PC-3 (cell line): ENCODE data around the gene OR5H2. TPM values are rescaled to one million over a fixed set of nuclear protein-coding genes. Genes with fewer than 3 reads are reported as not detected.
A peak's percentile ranks its signal among the peaks of the same experiment; 100 is the strongest.

Experiments used
- ATAC-seq: fragments of 200-7000 bp; cut with Tn5 transposase; 2 replicates; pipeline ENCODE4 v1.9.1; 2020; ENCODE audit warnings: mild to moderate bottlenecking, moderate library complexity
- BruUV-seq: library from RNA; stranded (reverse); fragments of 400-500 nt; replicated peaks from 2 replicates; lab custom pipeline; 2021; lab: Mats Ljungman, UMichigan
- CTCF ChIA-PET: fragments of 300-600 bp; sonication (Branson Sonifier 250); formaldehyde crosslinking; loops from one replicate; lab custom pipeline; 2022; ENCODE audit warnings: antibody characterized with exemption; lab: Charles Lee
- POLR2A ChIA-PET: fragments of 300-600 bp; sonication (Branson Sonifier 250); formaldehyde crosslinking; loops from one replicate; lab custom pipeline; 2022; ENCODE audit warnings: antibody characterized with exemption; ENCODE audit not compliant: unreplicated experiment; lab: Charles Lee
- DNase-seq: peaks from one replicate; pipeline ENCODE4 v3.0.0-alpha.2; 2015
- H2AFZ ChIP-seq: fragments of 300-600 bp; sonication (generic); 2 replicates; pipeline ENCODE4 v1.6.0; 2016; ENCODE audit warnings: antibody characterized with exemption, low read length
- H3F3A ChIP-seq: fragments of 300-600 bp; sonication (generic); one replicate; pipeline ENCODE4 v1.6.0; 2017; ENCODE audit warnings: antibody characterized with exemption, low read length, control low read depth, mild to moderate bottlenecking; ENCODE audit not compliant: unreplicated experiment
- H3K27ac ChIP-seq: fragments of 300-600 bp; sonication (generic); 2 replicates; pipeline ENCODE4 v1.5.1; 2016; ENCODE audit warnings: mild to moderate bottlenecking, low read length
- H3K27me3 ChIP-seq: fragments of 300-600 bp; sonication (generic); 2 replicates; pipeline ENCODE4 v1.6.1; 2016; ENCODE audit warnings: low read length, mixed read lengths
- H3K36me3 ChIP-seq: fragments of 300-600 bp; sonication (generic); 2 replicates; pipeline ENCODE4 v1.6.1; 2016; ENCODE audit warnings: low read depth, mixed run types, low read length, mixed read lengths
- H3K4me1 ChIP-seq: fragments of 300-600 bp; sonication (generic); 2 replicates; pipeline ENCODE4 v1.5.1; 2016; ENCODE audit warnings: low read length; ENCODE audit not compliant: insufficient read depth
- H3K4me2 ChIP-seq: fragments of 300-600 bp; sonication (generic); 2 replicates; pipeline ENCODE4 v1.6.0; 2016; ENCODE audit warnings: low read length
- H3K4me3 ChIP-seq: fragments of 300-600 bp; sonication (generic); 2 replicates; pipeline ENCODE4 v1.5.1; 2016; ENCODE audit warnings: mild to moderate bottlenecking, low read length, mixed read lengths
- H3K79me2 ChIP-seq: fragments of 300-600 bp; sonication (generic); 2 replicates; pipeline ENCODE4 v1.6.1; 2017; ENCODE audit warnings: low read length, mixed read lengths
- H3K9ac ChIP-seq: fragments of 300-600 bp; sonication (generic); 2 replicates; pipeline ENCODE4 v1.6.0; 2016; ENCODE audit warnings: mild to moderate bottlenecking, low read length
- H3K9me2 ChIP-seq: fragments of 300-600 bp; sonication (generic); replicated peaks from 2 replicates; pipeline ENCODE4 v1.6.1; 2016; ENCODE audit warnings: mixed run types, low read length, mixed read lengths
- H3K9me3 ChIP-seq: fragments of 300-600 bp; sonication (generic); 2 replicates; pipeline ENCODE4 v1.6.1; 2016; ENCODE audit warnings: low read length, mixed read lengths
- H4K20me1 ChIP-seq: fragments of 300-600 bp; sonication (generic); 2 replicates; pipeline ENCODE4 v1.6.1; 2016; ENCODE audit warnings: low read length, mixed read lengths
- CTCF ChIP-seq: fragments of 300-600 bp; sonication (generic); conservative IDR thresholded peaks from 2 replicates; pipeline ENCODE4 v1.5.1; 2017; ENCODE audit warnings: antibody characterized with exemption, low read depth, mild to moderate bottlenecking, low read length
- EZH2 ChIP-seq: fragments of 300-600 bp; sonication (generic); IDR thresholded peaks from one replicate; pipeline ENCODE4 v1.6.1; 2017; ENCODE audit warnings: antibody characterized with exemption, mild to moderate bottlenecking, low read length; ENCODE audit not compliant: unreplicated experiment
- EZH2phosphoT487 ChIP-seq: fragments of 300-600 bp; sonication (generic); IDR thresholded peaks from 2 replicates; pipeline ENCODE4 v1.6.1; 2018; ENCODE audit warnings: mild to moderate bottlenecking, antibody characterized with exemption, low read length, borderline replicate concordance
- intact Hi-C: fragments of 100-400 bp; cut with micrococcal nuclease; formaldehyde crosslinking; loops from 2 replicates; pipeline ENCODE4 v1.9.0; 2023
- total RNA-seq: library from RNA; depleted of rRNA; stranded (reverse); fragments of >200 nt; gene quantifications from 2 replicates; pipeline ENCODE4 v1.2.3, GENCODE V29; 2014

Gene OR5H2
- total RNA-seq, 1 experiment from 2014 or later: not detected

GRCh38 chr3:98259707-98260106 lies 22.6 kb upstream of the OR5H2 start:
- H3K9ac ChIP-seq: no peak overlapping the region
- no peak overlapping the region for H3K4me2 ChIP-seq
- H3K9me2 ChIP-seq: no peaks in the 10 kb centered on the region
- BruUV-seq: no TSS peak
- POLR2A ChIA-PET: no interaction called here
- no peaks in the 10 kb centered on the region for H3F3A ChIP-seq
- CTCF ChIA-PET: no interaction called here
- TF ChIP-seq CTCF: peak; percentile 52
- TF ChIP-seq EZH2: no peak
- H3K4me3 ChIP-seq: no peak overlapping the region
- H3K9me3 ChIP-seq: no peaks in the 10 kb centered on the region
- no peaks in the 10 kb centered on the region for H3K79me2 ChIP-seq
- intact Hi-C loops: no loop called here
- H2AFZ ChIP-seq: no peak overlapping the region
- H3K36me3 ChIP-seq: no peaks in the 10 kb centered on the region
- ATAC-seq (peak; percentile 37; the same call in 1 of the 2 replicates), DNase-seq (peak; percentile 44)
- peaks cover 8% of the 10 kb centered on the region; the same call in 1 of the 2 replicates for H3K27me3 ChIP-seq
- H4K20me1 ChIP-seq: no peaks in the 10 kb centered on the region
- H3K4me1 ChIP-seq: no peaks in the 10 kb centered on the region
- H3K27ac ChIP-seq: no peak overlapping the region

GRCh38 chr3:98262046-98262445 lies 20.3 kb upstream of the OR5H2 start:
- POLR2A ChIA-PET: no interaction called here
- ATAC-seq: no peak
- H3K79me2 ChIP-seq: no peaks in the 10 kb centered on the region
- H3K9ac ChIP-seq: no peak overlapping the region
- H4K20me1 ChIP-seq: no peaks in the 10 kb centered on the region
- H3K9me3 ChIP-seq: no peaks in the 10 kb centered on the region
- no peaks in the 10 kb centered on the region for H3K36me3 ChIP-seq
- CTCF ChIA-PET: no interaction called here
- no peak overlapping the region for H2AFZ ChIP-seq
- no peak for TF ChIP-seq EZH2
- no peak for TF ChIP-seq EZH2phosphoT487
- no peak for TF ChIP-seq CTCF
- DNase-seq: no peak
- no peak overlapping the region for H3K4me2 ChIP-seq
- H3F3A ChIP-seq: no peaks in the 10 kb centered on the region
- H3K4me3 ChIP-seq: no peak overlapping the region
- BruUV-seq: no TSS peak
- peaks cover 8% of the 10 kb centered on the region; the same call in 1 of the 2 replicates for H3K27me3 ChIP-seq
- intact Hi-C loops: no loop called here
- no peak overlapping the region for H3K27ac ChIP-seq
- H3K4me1 ChIP-seq: no peaks in the 10 kb centered on the region
- no peaks in the 10 kb centered on the region for H3K9me2 ChIP-seq

- ATAC-seq (no peak), DNase-seq (no peak)
- Histone ChIP-seq H3K36me3 (no peaks in the 10 kb centered on the region), H3F3A (no peaks in the 10 kb centered on the region), H2AFZ (no peak within 1 kb of the TSS), H3K27me3 (peaks cover 8% of the 10 kb centered on the region; the same call in 1 of the 2 replicates), H3K9me2 (no peaks in the 10 kb centered on the region), H4K20me1 (no peaks in the 10 kb centered on the region), H3K4me3 (no peak within 1 kb of the TSS), H3K9ac (no peak within 1 kb of the TSS), H3K4me2 (no peak within 1 kb of the TSS), H3K4me1 (no peaks in the 10 kb centered on the region), H3K79me2 (no peaks in the 10 kb centered on the region), H3K9me3 (no peaks in the 10 kb centered on the region), H3K27ac (no peak within 1 kb of the TSS)
- CTCF ChIA-PET: no interaction called here
- intact Hi-C loops: no loop called here
- no peak for TF ChIP-seq CTCF
- POLR2A ChIA-PET: no interaction called here
- no TSS peak for BruUV-seq
These were observed 18.4 kb upstream of the OR5H2 start, which contains the start of gene OR5H6 for GRCh38 chr3:98263944-98264343. Gene OR5H6, plus strand, starts transcription at chr3:98264244. Its CDS starts 89 bp downstream, at chr3:98264333.
